ENCODE measurements around the gene TMEM259.

GRCh38 chr19:993361-993830 is 27.5 kb downstream of the TMEM259 start:
- TF ChIP-seq CTCF (IDR thresholded peaks at IDR 0.05) (no peak), POLR2AphosphoS5 (IDR thresholded peaks at IDR 0.05) (no peak), POLR2A (IDR thresholded peaks at IDR 0.05) (no peak)

All from gastroesophageal sphincter (tissue), 3 donors.